Adrenal gland (tissue), 5 donors: ENCODE measurements around the gene PHTF1.

Experiments
- POLR2A ChIP-seq, 2 donors: fragments of 450-650 bp; IDR thresholded peaks; one replicate each; pipeline ENCODE4 v1.6.1; 2017; ENCODE audit warnings: antibody characterized with exemption in 2 of 2, mild to moderate bottlenecking in 2 of 2, moderate library complexity in 1 of 2
- TF ChIP-seq, protein P1 (sequence below), 6 experiments: fragments of 450-650 bp in 4 of 6; fragments of 200-600 bp in 2 of 6; sonication (generic) in 1 of 6; IDR thresholded peaks; 1 replicate in 5 of 6; 2 replicates in 1 of 6; pipeline versions ENCODE4 v1.5.1 to v1.8.0; 2016 to 2021; ENCODE audit warnings: antibody characterized with exemption in 6 of 6, mild to moderate bottlenecking in 2 of 6, moderate library complexity in 1 of 6
- donor health status: DM: no; HTN: no; CAD: no.

DNA sequence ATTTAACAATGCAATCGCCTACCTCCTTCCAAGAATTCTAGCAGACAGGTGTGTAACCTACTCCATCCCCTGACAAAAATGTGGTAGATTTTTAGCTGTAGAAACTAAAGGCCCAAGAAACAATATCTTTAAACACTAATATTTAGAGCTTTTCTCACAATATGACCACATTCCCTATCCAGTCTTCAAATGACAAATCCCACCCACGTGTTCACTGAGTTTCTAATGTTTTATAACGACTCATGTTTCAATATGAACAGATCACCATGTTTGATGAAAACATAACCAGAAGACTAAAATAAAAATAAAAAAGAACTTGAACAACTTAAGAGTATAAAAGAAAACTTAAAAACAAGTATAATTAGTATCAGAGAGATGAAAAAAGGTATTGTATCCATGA lies 28.4 kb upstream of the PHTF1 start:
- TF ChIP-seq, protein P1, sequence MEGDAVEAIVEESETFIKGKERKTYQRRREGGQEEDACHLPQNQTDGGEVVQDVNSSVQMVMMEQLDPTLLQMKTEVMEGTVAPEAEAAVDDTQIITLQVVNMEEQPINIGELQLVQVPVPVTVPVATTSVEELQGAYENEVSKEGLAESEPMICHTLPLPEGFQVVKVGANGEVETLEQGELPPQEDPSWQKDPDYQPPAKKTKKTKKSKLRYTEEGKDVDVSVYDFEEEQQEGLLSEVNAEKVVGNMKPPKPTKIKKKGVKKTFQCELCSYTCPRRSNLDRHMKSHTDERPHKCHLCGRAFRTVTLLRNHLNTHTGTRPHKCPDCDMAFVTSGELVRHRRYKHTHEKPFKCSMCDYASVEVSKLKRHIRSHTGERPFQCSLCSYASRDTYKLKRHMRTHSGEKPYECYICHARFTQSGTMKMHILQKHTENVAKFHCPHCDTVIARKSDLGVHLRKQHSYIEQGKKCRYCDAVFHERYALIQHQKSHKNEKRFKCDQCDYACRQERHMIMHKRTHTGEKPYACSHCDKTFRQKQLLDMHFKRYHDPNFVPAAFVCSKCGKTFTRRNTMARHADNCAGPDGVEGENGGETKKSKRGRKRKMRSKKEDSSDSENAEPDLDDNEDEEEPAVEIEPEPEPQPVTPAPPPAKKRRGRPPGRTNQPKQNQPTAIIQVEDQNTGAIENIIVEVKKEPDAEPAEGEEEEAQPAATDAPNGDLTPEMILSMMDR (IDR thresholded peaks at IDR 0.05): no peak
- no peak for TF ChIP-seq POLR2A (IDR thresholded peaks at IDR 0.05)
